Head of caudate nucleus (tissue), 42 donors: ENCODE results near the gene YPEL3.

Experiments used
- DNase-seq, 42 donors: peaks; one replicate each; pipeline versions ENCODE4 v3.0.0 to v3.0.0-alpha.2; 2020 to 2021; ENCODE audit warnings: mixed read lengths in 7 of 42
- intact Hi-C: fragments of 100-400 bp; cut with DNase I; formaldehyde crosslinking; loops from one replicate; pipeline ENCODE4 v1.15.0; 2022

The YPEL3 gene

DNA sequence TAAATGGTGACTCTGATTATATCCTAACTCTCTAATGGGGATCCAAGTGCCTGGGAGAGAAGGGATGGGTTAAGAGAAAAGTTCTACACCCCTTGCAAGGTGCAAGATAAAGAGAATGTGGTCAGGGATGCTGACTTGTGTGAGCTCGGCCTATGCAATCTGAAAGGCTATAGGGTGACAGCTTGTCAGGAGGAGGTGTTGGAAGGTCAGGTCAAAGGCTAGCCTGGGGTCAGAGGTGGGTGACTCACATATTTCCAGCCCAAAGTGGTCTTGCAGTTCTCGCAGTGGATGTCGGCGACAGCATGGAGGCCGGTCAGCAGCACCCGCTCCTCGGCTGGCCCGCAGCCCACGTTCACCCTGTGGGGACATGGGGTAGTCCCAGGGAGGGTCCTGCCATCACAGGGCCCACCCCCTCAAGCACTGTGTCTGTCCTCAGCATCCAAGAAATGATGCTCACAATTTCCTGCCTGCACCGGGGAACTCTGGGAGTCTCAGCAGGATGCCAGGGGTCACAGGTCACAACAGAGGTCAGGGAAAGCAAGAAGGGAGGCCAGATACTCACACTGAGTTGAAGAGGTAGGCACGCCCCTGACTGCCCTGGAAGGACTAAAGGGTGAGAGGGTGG, 1.4 kb downstream of the YPEL3 start:
- no peak for DNase-seq
- intact Hi-C loops = no loop called here

DNA sequence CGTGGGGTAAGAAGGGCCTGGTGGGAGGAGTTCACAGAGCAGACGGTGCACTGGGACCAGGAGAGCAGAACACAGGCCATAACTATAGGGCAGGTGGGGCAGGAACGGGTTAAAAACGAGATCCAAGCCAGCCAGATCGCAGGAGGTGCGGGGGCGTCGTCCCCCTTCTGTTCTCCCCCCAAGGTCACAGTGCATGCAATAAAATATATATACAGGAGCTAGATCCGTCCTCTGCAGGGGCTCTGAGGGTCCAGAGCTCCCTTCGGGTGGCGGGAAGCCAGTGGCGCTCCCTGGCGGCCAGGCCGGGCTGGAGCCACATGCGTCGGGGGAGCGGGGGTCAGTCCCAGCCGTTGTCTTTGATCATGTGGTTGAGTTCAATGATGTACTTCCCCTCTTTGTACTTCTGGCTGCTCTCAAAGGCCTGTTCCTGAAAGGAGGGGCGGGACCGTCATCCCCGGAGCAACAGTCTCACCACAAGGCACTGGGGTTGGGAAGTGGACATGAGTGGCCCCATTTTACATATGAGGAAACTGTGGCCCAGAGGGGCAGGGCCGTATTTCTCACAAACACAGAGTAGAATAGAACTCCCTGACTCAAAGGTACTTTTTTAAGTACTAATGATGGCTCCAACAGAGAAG, 3.5 kb downstream of the YPEL3 start:
- intact Hi-C loops = no loop called here
- peak; percentile 29 to 87 (median 69) for DNase-seq

DNA sequence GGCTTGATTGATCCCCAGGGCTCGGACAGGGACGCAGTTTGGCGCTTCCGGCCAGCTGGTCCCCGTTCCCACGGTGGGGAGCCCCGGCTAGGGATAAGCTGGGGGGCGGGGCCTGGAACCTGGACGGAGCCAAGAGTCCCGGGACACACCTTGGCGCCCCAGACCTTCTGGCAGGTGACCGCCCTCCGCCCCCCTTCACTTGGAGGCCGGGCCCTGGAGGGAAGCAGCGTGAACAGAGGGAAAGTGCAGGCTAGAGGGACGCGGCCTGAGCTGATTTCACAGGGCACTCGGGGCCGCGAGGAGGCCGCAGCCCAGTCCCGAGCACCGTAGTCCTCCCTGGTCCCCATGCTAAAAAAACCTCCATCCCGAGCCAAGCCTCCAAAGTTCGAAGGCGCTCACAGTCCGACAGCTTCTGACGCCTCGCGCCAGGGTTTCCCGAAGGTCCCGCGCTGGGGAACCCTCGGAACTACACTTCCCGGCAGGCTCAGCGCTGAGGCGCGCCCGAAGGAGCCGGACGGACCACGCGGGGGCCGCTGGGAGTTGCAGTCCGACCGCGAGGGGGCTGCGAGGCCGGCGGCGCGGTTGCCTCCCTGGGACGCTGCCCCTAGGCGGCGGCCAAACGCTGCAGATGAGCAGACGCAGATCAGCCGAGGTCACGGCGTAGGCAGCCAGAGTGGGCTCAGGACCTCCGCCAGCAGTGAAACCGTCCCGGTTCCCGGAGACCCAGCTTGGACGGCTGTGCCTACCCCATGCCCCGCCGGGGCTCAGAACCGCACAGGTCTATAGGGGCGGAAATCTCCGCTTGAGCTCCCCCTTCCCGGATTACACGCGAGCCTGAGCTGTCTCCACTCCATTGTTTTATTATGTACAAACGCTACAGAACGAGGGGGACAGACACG, 4.3 kb downstream of the YPEL3 start, which contains the start of gene TBX6:
Gene TBX6 (minus strand): TSS at position 451 of the 899 bp plus-strand sequence. CDS start 731 bp downstream, outside the sequence.
- DNase-seq = peak; percentile 87 to 98 (median 95)
- intact Hi-C loops = no loop called here

DNA sequence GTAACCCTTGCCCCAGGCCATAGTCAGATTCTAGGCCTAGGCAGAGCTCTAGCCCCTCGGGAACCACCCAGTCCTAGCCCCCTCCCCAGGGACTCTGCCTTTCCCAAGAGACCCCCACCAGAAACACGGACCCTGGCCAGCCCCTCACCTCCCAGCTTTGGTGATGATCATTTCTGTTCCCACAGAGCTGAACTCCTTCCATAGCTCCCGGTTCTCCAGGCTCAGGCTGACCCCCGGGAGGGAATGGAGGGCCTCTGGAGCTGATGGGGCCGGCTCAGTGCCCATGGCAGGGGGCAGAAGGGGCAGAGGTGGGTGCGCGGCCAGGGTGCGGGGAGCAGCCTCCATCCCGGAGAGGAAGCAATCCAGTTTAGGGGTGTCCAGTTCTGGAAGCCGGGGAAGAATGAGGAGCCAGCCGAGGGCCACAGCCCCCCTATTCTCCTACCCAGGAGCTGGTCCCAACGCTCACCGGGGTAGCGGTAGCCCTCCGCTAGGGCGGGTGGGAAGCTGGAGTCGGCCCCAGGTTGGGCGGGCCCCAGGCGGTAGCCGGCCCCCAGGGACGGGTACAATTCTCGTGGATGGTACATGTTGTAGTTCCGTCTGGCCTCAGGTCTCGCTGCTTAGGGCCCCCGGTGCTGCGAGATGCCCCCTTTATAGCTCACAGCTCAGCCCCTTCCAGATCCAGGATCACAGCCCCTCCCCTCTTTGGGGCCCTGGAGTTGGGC, 5.2 kb downstream of the YPEL3 start:
- intact Hi-C loops = no loop called here
- DNase-seq = no peak

DNA sequence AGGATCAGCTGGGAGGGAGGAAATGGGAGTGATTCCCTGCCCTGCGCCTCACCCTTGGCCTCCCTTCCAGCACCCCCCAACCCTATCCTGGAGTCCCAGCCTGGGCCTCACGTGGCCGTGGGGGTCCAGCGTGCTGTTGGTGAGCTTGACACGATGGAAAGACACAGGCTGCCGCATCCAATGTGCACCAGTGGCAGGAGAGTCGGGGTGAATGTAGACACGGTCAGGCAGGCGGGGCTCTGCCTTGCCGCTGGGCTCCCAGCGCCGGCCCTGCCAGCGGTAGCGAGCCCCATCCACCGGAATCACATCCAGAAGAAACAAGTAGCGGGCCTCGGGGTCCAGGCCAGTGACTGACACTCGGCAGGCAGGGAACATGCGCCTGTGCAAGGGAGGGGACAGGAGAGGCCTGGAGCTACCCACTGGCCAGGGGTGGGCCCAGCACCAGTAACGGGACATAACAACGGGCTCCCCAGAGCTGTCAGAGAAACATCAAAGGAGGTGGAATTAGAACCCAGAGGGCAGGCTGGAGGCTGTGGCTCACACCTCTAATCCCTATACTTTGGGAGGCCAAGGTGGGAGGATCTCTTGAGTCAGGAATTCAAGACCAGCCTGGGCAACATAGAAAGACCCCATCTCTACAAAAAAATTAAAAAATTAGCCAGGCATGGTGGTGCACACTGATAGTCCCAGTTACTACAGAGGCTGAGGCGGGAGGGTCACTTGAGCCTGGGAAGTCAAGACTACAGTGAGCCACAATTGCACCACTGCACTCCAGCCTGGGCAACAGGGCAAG, 7.0 kb downstream of the YPEL3 start:
- no peak for DNase-seq
- intact Hi-C loops = no loop called here

DNA sequence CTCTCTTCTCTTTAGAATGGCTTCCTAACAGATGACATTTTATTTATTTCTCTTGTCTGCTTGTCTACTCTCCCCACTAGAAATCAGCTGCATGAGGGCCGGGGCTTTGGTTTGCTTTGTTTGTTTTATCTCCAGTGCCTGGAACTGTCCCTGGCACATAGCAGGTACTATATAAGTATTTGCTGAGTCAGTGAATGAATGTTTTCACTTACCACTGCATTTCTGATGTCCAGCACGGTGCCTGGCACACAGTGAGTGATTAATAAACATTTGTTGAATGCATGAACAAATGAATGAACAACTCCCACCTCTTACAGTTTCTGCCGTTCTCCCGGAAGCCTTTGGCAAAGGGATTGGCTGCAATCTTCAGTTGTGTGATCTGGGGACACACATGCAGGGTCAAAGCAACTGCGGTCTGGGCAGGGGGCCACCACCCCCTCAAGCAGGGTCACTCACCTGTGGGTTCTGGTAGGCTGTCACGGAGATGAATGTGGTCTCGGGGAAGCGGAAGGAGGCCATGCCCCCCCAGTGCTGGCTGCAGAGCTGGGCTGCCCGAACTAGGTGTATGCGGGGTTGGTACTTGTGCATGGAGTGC, 7.7 kb downstream of the YPEL3 start:
- intact Hi-C loops = no loop called here

DNA sequence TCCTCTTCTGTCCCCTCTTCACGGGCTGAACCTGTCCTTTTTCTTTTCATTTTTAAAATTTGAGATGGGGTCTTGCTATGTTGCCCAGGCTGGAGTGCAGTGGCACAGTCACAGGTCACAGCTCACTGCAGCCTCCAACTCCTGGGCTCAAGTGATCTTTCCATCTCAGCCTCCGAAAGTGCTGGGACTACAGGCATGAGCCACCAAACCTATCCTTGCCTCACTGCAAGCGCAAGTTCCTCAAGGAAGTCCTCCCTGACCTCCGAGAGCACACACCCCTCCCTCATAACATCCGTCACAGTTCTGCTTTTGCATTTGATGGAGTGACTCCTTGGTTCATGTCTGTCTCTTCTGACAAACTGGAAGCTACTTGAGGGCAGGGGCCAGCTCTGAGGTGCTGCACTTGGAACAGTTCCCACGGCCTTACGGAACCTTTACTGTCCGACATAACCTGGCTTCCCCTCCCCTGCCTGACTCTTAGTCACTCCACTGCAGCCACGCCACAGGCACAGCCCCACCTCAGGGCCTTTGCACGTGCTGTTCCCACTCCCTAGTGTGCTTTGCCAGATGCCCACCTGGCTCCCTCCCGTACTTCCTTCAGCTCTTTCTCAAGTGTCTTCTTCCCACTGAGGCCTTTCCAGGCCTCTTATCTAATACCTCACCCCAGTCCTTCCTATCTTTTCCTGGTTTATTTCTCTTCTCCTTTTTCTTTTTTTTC, 8.7 kb downstream of the YPEL3 start:
- DNase-seq = no peak
- intact Hi-C loops = no loop called here

More for the DNA sequence above, 7.7 kb downstream of the YPEL3 start:
- DNase-seq = no peak

DNA sequence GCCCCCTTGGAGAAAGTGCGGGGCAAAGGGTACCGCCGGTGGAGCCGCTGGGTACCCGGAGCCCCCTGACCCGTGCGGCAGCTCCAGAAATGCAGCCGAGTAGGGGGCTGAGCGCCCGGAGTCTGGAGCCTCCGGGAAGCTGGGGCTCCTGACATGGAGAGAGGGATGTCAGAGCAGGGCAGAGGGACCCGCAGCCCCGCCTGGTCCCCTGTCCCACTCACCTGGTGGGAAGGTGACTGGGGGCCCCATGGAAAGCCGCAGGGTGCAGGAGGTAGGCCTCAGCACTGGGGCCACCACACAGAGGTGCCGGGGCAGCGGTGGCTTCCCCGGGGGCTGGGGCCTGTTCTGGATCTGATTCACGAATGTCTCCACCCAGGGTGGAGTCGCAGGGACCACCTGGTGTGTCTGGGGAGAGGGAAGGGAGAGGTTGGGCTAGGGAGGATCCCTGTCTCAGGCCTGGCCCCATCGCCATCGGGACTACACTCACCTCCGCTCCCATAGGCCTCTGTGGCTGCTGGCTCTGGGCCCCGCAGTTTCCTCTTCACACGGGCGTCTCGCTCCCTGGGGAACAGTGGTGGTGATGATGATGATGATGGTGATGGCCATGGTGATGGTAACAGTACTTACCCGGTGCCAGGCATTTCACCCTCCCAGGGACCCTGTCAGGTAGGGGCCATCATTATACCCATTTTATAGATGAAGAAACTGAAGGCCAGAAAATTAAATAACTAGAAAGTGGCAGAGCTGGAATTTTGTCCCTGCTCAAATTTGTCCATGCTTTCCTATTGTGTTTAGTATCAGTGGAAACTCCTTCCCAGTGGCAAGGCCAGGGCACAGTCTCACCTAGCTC, 9.5 kb downstream of the YPEL3 start:
- intact Hi-C loops = no loop called here

DNA sequence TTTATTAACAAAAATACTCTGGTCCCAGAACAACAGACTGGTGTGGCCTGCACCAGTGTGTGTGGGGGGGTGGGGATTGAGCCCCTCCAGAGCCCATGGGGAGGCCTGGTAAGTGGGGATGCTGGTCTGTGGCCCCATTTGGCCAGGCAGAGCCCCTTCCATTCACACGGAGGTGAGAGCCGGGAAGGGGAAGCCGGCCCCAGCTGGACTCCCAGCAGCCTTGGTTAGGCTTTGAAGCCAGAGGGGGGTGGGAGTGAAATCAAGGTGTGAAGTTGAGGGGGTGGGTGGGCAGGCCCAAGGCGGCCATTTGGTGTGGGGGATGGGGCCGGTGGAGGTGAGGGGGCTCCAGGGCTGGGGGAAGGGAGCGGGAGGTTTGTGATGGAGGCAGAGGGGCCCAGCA, 10.2 kb downstream of the YPEL3 start:
- no peak for DNase-seq
- intact Hi-C loops = no loop called here

More for the DNA sequence above, 9.5 kb downstream of the YPEL3 start:
- DNase-seq = no peak

DNA sequence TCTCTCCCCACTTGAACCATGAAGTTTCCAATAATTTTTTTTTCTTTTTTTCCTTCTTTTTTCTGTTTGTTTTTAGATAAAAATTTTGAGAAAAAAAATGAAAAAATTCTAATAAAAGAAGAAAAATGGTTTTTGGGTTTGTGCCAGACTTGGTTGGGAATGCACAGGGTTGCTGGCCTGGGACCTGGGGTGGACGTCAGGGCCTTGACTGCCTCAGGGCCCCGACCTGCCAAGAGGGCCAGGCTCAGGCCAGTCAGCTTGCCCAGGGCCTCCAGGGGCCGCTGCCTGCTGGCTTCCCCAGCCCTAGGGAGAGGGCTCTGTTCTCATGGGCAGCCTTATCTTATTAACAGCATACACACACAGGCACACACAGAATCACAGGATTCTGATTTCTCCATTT, 10.8 kb downstream of the YPEL3 start:
- intact Hi-C loops = no loop called here
- DNase-seq = no peak

DNA sequence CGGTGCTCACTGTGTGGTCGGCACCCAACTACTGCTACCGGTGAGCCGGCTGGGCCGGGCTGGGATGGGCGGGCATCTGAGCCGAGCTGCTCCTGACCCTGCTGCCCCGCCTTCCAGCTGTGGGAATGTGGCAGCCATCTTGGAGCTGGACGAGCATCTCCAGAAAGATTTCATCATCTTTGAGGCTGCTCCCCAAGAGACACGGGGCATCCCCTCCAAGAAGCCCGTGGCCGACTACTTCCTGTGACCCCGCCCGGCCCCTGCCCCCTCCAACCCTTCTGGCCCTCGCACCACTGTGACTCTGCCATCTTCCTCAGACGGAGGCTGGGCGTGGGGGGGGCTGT, 11.2 kb downstream of the YPEL3 start:
- DNase-seq = no peak
- intact Hi-C loops = no loop called here

DNA sequence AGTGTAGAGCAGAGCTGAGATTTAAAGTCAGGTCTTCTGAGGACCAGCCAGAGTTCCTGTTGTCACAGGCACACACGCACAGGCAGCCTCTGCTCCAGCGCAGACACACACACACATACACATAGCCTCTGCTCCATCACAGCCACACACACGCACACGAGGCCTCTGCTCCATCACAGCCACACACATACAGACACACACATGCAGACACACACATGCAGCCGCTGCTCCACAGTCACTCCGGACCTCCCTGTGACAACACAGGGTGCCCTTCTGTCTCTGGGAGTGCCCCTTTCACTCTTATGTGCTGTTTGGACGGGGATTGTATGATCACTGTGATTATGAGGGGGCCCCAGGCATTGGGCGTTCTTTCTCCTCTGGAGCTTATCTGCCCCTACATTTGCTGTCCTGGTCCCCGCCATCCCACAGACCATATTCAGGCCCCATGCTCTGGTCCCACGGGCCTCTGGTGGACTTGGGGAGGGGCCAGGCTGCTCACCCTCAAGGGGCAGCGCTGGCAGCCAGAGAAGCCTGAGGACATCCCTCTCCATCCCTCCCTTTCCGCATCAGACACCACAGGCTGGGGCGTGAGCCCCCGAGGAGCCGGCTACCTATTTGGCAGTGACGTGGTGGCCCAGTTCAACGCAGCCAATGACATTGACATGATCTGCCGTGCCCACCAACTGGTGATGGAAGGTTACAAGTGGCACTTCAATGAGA, 11.8 kb downstream of the YPEL3 start:
- intact Hi-C loops = no loop called here

DNA sequence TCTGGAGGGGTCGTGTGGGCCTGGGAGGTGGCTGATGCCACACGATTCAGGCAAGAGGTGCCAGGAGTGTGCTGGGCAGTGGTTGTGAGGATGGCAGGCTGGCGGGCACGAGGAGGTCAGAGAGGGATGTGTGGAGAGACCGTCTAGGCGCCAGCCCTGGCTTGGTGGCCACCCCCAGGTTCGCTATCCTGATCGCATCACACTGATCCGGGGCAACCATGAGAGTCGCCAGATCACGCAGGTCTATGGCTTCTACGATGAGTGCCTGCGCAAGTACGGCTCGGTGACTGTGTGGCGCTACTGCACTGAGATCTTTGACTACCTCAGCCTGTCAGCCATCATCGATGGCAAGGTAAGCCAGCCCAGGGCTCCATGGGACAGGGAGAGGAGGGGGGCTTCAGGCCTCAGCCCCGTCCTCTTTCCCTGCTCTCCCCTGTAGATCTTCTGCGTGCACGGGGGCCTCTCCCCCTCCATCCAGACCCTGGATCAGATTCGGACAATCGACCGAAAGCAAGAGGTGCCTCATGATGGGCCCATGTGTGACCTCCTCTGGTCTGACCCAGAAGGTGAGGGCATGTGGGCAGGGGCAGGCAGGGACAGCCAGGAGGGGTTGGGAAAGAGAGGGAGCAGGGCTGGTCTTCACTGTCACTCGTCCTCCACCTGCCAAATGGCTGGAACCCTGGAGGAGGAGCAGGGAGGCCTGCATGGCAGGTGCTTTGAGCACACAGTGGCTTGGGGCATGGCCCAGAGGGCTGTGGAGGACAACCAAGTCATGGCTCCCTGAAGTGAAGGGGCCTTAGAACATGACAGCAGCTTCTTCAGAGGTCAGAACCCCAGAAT, 12.6 kb downstream of the YPEL3 start:
- DNase-seq = no peak
- intact Hi-C loops = no loop called here

More for the DNA sequence above, 11.8 kb downstream of the YPEL3 start:
- no peak for DNase-seq

DNA sequence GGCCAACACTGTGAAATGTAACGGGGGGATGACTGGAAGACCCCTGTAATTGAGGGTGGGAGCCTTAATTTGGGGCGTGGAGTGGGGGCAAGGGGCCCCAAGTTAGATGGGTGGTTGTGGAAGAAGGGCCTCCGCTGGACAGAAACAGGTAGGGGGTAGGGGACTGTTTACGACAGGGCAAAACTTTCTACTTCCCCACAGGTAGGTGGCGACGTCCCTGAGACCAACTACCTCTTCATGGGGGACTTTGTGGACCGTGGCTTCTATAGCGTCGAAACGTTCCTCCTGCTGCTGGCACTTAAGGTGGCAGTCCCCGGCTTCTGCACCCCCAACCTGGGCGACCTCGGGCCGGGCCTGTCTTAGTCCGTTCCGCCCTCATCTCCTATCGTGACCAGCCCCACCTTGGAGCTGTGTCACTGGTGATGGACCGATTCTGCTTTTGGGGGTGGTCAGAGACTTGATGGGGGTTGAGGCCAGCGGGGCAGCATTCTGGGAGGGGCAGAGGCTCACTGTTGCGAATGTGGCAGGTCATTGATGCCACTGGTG, 13.4 kb downstream of the YPEL3 start:
- intact Hi-C loops = no loop called here
- no peak for DNase-seq

DNA sequence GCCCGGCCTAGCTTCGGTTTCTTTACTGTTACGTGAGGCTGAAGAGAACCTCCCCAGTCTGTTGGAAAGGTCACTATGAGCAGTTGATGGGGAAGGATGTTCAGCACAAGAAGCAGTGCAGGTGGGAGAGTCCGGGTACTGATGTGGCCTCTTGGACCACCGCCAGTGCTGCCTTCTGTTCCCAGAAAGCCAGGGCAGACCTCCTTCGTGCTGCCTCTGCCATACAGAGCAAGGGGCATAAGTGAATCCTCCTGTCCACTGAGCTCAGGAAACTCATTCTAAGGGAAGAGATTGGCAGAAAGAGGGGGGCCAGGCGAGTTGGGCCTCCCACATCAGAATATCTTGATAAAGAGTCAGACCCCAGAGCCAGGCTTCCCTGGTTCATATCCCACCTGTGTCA, 16.5 kb downstream of the YPEL3 start:
- intact Hi-C loops = loop anchor here (5.0 kb wide), 1 partner anchor 618 kb away; the partner anchor contains the start of gene SRCAP
- no peak for DNase-seq
